ENCODE measurements around the gene DDOST. TPM values are rescaled to one million over a fixed set of nuclear protein-coding genes. Genes with fewer than 3 reads are reported as not detected.

DDOST gene
- total and polyA plus RNA-seq, 9 donors: 95.5 to 228 (median 172) TPM

GRCh38 chr1:20703124-20703756 is 42.1 kb upstream of the DDOST start:
- Histone ChIP-seq H3K36me3 (no peaks in the 10 kb centered on the region), H3K9me3 (no peaks in the 10 kb centered on the region), H3K4me1 (ENCODE audit: insufficient read depth) (no peaks in the 10 kb centered on the region), H3K27me3 (no peaks in the 10 kb centered on the region), H3K4me3 (no peak overlapping the region), H3K27ac (no peak overlapping the region)
- intact Hi-C loops (cut with DNase I): no loop called here
- no peak for TF ChIP-seq CTCF (IDR thresholded peaks at IDR 0.05)
- DNase-seq: no peak
- WGBS, 3 donors: 86 to 93% (median 90%) methylated on average over 4 of the region's 4 CpGs

DNA sequence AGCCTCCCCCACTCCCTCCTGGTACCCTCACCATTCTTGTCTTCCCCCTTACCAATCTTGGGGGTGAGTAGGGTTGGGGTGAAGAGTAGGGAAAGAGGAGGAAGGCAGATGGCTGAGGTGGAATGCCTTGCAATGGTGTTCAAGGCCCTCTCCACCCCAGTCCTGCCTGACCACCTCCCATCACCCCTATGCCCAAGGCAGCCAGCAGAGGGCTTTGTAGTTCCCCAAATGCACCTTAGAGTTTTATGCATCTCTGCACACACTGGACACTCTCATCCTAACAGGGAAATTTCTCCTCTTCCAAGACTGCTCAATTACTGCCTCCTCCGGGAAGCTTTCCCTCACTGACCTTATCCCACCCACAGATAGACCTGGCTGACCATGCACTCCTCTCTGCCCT is 41.2 kb upstream of the DDOST start:
- Histone ChIP-seq H3K27ac (no peak overlapping the region), H3K27me3 (no peaks in the 10 kb centered on the region), H3K36me3 (no peaks in the 10 kb centered on the region), H3K4me3 (no peak overlapping the region), H3K4me1 (ENCODE audit: insufficient read depth) (no peaks in the 10 kb centered on the region), H3K9me3 (no peaks in the 10 kb centered on the region)
- no peak for DNase-seq
- WGBS, 3 donors: 69 to 80% (median 74%) methylated on average over 1 of the region's 1 CpG
- intact Hi-C loops (cut with DNase I): no loop called here
- TF ChIP-seq EP300 (IDR thresholded peaks at IDR 0.05) (no peak), CTCF (IDR thresholded peaks at IDR 0.05) (no peak), POLR2A (IDR thresholded peaks at IDR 0.05) (no peak)

- intact Hi-C loops (cut with DNase I): no loop called here
- DNase-seq: no peak
- H3K27me3 ChIP-seq: no peaks in the 10 kb centered on the region
- no peak overlapping the region for H3K27ac ChIP-seq
- no peaks in the 10 kb centered on the region for H3K9me3 ChIP-seq
- no peaks in the 10 kb centered on the region for H3K4me1 ChIP-seq (ENCODE audit: insufficient read depth)
- no peaks in the 10 kb centered on the region for H3K36me3 ChIP-seq
- no peak overlapping the region for H3K4me3 ChIP-seq
- no peak for TF ChIP-seq POLR2A (IDR thresholded peaks at IDR 0.05)
- TF ChIP-seq CTCF (IDR thresholded peaks at IDR 0.05): no peak
- WGBS, 3 donors: 91 to 94% (median 92%) methylated on average over 5 of the region's 5 CpGs
Measured at GRCh38 chr1:20701847-20702246, 40.7 kb upstream of the DDOST start.

DNA sequence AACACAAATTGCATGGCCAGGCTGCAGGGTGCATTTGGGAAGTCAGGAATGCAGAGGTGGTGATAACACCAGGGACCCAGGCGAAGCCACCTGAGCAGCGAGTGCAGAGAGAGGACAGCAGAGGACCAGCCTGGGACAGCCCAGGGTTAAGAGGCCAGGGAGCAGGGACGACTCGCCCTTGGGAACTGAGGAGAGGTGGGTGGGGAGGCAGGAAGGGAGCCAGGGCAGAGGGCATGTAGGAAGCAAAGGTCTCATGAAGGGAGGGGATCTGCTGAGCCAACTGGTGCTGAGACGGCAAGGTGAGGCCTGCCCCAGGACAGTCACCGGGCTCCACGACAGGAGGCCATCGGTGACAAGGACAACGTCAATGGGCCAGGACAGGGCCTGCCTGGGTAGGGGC is 40.3 kb upstream of the DDOST start:
- no peak overlapping the region for H3K4me3 ChIP-seq
- DNase-seq: no peak
- H3K27me3 ChIP-seq: no peaks in the 10 kb centered on the region
- intact Hi-C loops (cut with DNase I): no loop called here
- no peak overlapping the region for H3K27ac ChIP-seq
- TF ChIP-seq EP300 (IDR thresholded peaks at IDR 0.05): no peak
- TF ChIP-seq POLR2A (IDR thresholded peaks at IDR 0.05): no peak
- TF ChIP-seq CTCF (IDR thresholded peaks at IDR 0.05): no peak
- no peaks in the 10 kb centered on the region for H3K36me3 ChIP-seq
- H3K9me3 ChIP-seq: no peaks in the 10 kb centered on the region
- H3K4me1 ChIP-seq (ENCODE audit: insufficient read depth): no peaks in the 10 kb centered on the region
- WGBS, 3 donors: 80 to 81% (median 81%) methylated on average over 9 of the region's 9 CpGs
